HG02798 (cell line): ENCODE measurements around the gene FAM171A1.
"Not testable (repeated sequence)": the region's sequence is repeated elsewhere in the genome, so short reads cannot be mapped to it uniquely, and the experiment has no call there.

ENCODE experiments used
- ATAC-seq: cut with Tn5 transposase; IDR thresholded peaks from one replicate; pipeline ENCODE4 v1.9.1; 2021; ENCODE audit warnings: mild to moderate bottlenecking; ENCODE audit not compliant: unreplicated experiment, poor library complexity

The FAM171A1 gene

DNA sequence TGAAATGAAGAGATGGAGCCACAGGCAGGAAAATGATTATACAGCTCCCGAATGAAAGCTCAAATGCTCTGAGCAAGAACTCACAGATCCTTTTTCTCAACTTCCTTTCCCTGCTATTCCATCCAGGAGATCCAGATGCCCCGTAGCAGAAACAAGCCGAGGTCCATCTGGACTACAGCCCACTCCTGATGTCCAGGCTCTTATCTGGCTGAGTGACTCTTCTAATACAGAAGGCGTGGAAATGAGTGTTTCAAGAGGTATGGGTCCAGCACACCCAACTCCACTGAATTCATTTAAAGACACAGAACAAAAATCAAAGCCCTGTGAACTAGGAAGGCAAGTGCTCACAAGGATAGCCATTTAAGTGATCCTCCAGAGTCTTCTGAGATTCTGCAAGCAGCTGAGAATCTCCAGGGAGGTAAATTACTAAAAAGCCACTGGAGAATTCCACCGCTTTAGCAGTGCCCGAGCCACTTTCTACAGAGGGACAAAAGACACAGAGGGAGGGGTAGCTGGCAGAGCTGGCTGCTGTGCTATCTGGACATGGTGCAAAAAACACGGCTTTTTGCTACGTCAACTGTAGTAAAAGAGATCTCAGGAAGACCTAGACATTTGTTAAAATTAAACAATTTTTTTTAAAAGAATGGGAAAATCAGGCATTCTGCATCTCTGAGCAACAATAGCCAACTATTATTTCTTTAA is 24.5 kb downstream of the FAM171A1 start:
- no peak for ATAC-seq

DNA sequence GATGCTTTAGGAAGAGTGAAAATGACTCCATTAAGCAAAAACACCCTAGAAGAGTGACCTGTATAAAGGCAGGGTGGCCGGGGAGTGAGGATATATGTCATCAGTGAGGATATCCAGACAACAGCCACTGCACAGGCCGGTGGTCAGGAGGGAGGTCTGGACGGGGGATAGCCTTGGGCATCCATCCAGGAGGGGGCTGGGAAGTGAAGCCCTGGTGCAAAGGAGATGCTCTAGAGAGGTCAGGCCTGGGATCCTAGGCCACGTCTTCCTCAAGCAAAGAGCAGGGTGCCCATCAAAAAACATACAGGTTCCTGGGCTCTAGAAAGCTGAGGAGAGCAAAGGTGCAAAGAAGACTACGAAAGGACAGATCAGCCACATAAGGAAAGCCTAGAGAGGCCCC is 25.6 kb downstream of the FAM171A1 start:
- no peak for ATAC-seq

DNA sequence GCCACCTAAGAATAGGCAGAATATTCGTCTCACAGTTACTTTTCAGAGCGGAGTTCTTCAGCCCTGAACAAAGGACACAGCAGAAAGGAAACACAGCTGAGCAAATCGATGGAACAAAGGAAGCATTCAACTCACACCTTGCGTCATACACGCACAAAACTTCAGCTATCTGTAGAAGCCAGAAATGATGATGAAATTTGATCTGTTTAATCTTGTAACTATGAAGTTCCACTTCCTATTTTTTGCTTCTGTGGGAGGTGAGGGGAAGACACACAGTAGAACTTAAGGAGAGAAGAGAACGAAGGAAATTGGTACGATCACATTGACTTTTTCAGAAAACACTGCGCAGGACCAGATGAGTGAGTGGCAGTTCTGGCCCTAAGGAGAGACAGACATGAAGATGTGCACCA is 26.2 kb downstream of the FAM171A1 start:
- no peak for ATAC-seq

DNA sequence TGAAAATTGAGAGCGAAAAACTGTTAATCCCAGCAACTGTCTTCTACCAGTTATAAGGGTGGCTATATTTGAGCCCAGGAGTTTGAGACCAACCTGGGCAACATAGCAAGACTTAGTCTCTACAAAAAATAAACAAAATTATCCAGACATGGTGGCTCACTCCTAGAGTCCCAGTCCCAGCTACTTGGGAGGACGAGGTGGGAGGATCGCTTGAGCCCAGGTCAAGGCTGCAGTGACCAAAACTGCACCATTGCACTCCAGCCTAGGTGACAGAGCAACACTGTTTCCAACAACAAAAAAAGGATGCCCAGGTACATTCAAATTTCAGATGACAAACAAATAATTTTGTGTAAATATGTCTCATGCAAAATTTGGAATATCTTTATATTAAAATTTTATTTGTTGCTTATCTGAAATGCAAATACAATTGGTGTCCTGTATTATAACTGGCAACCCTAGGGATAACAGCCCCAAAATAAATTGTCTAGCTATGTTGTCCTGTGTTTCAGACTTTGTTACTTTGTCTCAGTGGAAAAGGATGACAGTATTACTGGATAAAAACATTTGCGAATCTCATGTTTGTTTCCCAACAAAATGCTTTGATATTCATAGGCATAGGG is 26.7 kb downstream of the FAM171A1 start:
- no peak for ATAC-seq

DNA sequence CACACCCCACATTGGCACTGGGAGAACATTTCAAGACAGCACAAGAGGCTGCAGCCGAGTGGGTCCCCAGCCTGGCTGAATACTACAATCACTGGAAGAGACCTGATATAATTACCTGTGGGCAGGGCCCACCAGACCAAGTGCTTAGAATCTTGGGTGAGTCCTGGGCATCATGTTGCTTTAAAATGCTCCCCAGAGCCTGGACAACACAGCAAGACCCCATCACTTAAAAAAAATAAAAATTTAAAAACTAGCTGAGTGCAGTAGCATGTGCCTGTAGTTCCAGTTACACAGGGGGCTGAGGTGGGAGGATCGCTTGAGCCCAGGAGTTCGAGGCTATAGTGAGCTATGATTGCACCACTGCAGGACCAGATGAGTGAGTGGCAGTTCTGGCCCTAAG is 28.1 kb downstream of the FAM171A1 start:
- no peak for ATAC-seq

DNA sequence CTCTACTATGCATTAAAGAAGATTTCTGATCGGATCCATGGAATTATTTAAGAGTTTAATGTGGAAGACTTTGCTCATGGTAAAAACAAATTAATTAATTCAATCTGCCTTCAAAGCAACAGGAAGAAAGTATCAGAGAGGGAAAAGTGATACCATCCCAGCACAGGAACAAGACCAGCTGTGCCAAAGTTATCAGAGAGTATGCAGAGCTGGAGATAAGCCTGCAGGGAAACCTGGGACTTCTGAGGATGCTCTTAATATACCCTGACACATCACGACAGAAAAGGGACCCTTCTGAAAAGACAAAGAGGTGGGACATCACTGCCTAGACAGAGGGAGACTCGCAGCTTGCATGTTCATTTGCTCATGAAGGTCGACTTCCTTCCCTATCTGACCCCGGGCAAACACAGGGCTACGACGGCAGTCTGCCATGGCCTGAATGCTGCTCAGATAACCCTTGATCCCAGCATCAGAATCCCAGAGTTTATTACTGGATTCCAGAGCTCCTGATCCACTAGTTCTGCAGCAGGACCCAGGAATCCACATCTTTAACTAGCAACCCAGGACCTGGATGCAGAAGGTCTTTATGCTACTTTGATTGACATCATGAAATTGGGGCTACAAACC is 29.5 kb downstream of the FAM171A1 start:
- ATAC-seq = no peak

DNA sequence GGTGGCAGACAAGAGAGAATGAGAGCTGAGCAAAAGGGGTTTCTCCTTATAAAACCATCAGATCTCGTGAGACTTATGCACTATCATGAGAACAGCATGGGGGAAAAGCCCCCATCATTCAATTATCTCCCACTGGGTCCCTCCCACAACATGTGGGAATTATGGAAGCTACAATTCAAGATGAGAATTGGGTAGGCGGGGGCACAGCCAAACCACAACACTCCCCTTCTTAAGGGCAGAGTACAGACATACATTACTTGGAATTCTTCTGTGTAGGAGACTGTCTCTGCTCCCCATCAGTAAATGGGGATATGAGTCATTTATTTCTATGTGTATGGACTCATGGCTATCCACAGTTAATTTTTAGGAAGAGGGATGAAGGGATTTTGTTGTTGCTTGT is 31.2 kb downstream of the FAM171A1 start:
- no peak for ATAC-seq

DNA sequence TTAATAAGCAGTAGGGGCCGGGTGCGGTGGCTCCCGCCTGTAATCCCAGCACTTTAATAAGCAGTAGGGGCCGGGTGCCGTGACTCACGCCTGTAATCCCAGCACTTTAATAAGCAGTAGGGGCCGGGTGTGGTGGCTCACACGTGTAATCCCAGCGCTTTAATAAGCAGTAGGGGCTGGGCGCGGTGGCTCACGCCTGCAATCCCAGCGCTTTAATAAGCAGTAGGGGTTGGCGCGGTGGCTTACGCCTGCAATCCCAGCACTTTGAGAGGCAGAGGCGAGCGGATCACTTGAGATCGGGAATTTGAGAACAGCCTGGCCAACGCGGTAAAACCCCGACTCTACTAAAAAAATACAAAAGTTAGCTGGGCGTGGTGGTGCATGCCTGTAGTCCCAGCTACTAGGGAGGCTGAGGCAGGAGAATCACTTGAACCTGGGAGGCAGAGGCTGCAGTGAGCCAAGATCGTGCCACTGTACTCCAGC is 33.6 kb downstream of the FAM171A1 start:
- not testable (repeated sequence) for ATAC-seq

DNA sequence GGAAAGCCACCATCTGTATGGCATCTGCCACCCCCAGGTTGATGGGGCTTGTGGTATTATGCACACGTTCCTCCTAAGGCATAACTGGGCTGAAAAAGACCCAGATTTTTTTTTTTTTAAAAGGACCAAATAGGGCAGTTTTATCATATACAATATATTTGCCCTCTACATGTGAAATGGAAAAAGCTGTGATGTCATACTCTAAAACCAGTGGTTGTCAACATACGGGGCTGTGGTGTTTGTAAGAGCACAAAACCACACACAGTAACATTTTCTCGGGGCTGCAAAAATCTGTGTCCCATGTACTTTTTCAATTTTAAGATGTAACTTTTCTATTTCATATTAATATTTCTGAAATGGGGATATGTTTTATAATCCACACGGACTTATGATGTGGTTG is 34.9 kb downstream of the FAM171A1 start:
- no peak for ATAC-seq

DNA sequence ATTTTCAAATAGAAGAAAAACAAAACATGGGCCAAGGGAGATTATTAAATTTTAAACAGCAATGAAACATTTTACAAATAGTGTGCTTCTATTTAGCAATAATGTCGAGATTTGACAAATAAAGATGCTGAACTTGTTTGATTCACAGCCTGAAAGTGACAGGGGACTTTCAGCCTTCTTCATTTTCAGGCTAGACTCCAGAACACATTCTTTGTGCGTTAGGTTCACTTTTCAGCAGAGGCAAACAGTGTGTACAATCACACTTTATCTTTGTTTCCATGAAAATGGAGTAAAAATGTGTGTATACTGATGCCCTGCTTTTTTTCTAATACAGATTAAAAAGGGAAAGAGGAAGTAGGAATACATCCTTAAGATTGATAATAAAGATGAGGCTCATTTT is 35.6 kb downstream of the FAM171A1 start:
- ATAC-seq = no peak

DNA sequence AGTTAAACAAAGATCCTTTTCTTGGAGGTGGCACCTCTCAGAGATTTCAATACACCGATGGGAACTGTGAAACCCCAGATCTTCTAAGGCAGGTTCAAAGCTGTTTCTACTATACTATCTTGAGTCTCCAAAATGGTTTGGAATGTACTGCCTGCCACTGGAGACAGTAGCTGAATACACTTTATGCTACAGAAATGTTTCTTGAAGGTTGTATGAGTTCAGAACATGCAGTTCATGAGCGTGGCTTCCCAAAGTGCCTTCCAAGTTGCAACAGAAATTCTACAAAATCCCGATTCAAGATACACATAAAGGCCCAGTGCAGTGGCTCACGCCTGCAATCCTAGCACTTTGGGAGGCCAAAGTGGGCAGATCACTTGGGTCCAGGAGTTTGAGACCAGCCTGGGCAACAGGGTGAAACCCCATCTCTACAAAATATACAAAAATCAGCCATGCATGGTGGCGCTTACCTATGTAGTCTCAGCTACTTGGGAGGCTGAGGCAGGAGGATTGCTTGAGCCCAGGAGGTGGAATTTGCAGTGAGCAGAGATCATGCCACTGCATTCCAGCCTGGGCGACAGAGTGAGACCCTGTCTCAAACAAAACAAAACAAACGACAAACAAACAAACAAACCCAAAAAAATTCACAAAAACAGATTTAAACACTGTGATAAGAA is 36.3 kb downstream of the FAM171A1 start:
- no peak for ATAC-seq

DNA sequence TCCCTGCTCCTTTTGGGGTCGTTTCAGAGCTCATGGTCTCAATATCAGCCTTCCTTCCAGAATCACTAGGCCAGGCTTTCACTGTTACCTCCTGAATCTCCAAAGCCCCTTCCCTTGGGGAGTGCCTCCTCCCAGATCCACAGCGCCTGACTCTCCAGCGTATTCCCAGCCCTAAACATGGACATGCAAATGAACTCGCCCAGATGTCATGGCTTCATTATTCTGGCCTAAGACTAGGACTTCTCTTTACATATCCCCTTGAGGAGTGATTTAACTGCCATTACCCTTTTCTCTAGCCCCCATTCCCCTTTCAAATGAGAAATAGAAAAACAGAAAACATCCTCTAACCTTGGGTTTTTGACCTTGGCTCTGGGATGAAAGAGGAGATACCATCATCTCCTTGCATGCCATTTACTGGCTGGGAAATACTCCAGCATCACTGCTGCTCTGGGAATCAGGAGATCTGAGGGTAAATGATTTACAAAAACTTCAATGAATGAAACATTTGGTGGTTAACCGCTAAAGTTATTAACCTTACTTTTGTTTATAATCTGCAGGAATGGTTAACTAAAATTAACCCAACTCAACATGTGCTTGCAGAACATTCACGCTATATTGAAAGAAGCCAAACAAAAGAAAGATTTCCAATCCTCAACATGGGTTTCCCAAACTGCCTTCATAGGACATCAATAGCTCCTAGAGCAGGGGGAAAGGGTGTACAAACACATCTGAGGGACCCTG is 37.0 kb downstream of the FAM171A1 start:
- ATAC-seq = no peak

DNA sequence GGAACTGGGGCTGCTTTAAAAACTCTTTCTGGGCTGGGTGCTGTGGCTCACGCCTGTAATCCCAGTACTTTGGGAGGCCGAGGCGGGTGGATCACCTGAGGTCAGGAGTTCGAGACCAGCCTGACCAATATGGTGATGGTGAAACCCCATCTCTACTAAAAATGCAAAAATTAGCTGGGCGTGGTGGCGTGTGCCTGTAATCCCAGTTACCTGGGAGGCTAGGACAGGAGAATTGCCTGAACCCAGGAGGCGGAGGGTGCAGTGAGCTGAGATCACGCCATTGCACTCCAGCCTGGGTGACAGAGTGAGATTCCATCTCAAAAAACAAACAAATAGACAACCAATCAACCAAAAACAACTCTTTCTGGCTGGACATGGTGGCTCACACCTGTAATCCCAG is 37.9 kb downstream of the FAM171A1 start:
- ATAC-seq = not testable (repeated sequence)

DNA sequence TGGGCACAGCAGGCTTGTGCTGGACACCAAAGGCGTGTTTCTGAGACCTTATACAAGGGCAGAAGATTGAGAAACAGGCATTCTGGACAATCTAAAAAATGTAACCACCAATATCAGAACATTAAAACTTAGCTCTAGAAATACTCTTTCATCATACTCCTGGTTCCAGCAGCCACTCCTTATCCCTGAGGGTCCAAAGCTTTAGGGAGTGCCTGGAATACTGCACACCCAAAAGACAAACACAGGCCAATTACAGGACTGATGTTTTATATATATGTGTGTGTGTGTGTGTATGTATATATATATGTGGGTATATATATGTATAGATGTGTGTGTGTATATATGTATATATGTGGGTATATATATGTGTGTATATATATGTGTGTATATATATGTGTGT is 39.6 kb downstream of the FAM171A1 start:
- ATAC-seq = no peak

DNA sequence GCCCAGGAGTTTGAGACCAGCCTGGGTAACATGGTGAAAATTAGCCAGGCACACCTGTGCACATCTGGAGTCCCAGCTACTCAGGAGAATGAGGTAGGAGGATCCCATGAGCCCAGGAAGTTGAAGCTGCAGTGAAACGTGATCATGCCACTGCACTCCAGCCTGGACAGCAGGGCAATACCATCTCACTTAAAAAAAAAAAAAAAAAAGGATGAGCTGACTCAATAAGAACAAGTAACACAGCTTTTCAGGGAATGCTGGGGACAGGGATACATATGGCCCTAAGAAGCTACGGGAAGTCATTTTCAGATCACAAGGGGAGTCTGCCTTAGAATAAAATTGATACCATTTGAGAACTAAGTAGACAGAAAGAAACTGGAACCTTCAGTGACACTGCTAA is 41.7 kb downstream of the FAM171A1 start:
- no peak for ATAC-seq

DNA sequence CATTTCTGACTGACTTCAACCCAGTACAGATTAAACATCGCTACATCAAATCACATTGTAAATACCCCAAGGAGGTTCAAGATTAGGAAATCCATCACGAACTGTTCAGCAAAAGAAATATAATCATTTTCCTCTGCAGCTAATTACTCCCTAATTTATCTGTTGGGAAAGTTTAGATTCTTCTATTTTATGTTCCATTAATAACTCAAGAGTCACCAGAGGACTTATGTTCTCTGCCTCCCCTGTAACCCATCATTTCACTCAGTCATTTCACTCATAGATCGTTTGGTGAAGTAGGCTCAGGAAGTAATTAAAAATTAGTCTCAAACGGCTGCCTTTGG is 45.2 kb downstream of the FAM171A1 start:
- ATAC-seq = no peak

DNA sequence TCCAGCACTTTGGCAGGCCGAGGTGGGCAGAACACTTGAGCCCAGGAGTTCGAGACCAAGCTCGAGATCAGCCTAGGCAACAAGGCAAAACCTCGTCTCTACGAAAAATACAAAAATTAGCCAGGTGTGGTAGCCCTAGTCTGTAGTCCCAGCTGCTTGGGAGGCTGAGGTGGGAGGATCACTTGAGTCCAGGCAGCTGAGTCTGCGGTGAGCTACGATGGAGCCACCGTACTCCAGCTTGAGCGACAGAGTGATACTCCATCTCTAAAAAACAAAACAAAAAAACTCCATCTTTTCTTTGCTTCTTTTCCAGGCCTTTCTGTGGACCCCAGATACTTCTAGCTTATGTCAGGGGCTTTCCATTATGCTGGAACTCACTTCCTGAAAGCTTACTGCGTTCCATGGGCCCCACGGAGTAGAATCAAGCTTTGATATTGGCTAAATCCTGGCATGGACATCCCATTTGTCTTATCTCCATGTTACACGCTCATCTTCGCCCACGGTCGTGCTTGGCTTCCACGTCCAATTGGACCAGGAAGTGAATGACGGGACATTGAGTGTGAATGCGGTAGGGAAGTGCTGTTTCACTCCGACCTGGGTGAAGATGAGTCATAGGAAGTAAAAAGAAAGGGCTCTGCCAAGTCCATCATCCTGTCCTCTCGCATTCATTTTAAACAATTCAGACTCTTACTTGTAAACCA is 45.7 kb downstream of the FAM171A1 start:
- ATAC-seq = no peak

DNA sequence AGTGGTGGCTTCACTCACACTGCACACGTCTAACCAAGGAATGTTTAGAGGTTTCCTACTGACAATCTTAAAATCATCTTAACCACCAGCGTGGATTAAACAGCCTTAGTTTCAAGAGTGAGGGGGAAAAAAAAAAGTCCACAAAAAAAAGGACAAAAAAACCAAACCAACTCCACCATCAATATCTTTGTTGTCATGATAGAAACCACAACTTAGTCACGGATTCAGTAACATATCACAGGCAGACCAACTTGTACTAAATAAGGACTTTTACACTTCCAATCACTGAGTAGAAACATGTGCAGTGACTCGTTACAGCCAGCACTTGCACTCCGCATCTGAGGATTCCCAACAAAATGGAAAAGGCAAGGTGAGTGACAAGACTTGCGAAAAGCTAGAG is 46.5 kb downstream of the FAM171A1 start:
- ATAC-seq = no peak

DNA sequence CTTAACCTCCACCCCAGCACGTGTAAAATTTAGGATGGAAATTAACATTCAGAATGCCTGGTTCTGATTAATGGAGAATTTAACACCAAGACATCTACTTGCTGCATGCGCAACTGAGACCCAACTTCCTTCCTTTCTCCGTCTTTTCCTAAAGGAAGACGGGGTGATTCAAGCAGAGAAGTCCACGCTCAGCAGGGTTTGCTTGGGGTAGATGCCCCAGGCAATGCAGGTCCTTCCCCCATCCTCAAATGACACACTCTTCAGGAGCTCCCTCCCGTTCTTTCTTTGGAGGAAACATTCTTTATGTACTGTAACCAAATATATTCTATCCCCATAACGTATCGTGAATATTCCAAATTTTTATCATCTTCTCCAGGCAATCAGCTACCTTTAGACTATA is 47.0 kb downstream of the FAM171A1 start:
- no peak for ATAC-seq

DNA sequence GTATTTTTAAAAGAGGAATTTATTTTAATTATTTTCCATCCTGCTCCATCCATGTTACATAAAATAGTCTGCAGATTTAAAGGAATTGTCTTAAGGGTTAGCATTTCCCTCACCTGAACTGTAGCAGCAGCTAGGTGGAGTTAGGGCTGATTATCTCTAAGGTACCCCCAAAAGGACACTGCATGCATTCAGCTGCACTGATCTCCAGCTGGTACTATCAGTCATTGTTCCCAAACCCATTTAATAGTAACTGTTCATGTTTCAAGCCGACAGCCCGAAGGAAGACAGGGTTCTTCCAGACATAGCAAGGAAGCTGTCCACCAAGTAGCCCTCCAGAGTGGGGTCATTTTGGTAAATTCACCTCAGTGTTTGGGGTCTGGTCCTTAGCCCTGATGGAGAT is 48.7 kb downstream of the FAM171A1 start:
- no peak for ATAC-seq
